ENCODE results near the gene PRXL2B.

GRCh38 chr1:2636733-2637132 lies 50.2 kb downstream of the PRXL2B start:
- no peak for TF ChIP-seq CTCF (IDR thresholded peaks at IDR 0.05)
- TF ChIP-seq POLR2AphosphoS5 (IDR thresholded peaks at IDR 0.05), result no peak
- no peak for TF ChIP-seq POLR2A (IDR thresholded peaks at IDR 0.05)
